Epithelial cell of proximal tubule (primary cell): ENCODE data around the gene CLEC5A. TPM values are rescaled to one million over a fixed set of nuclear protein-coding genes. Genes with fewer than 3 reads are reported as not detected.
"Not testable (repeated sequence)": the region's sequence is repeated elsewhere in the genome, so short reads cannot be mapped to it uniquely, and the experiment has no call there.

Source experiments
- DNase-seq: peaks from one replicate; pipeline ENCODE4 v3.0.0-alpha.2; 2011; ENCODE audit warnings: low read depth
- H3K4me3 ChIP-seq: 2 replicates; pipeline ENCODE4 v1.5.1; 2011; ENCODE audit warnings: low read depth, mild to moderate bottlenecking, low read length
- total RNA-seq: library from RNA; depleted of rRNA; stranded (reverse); fragments of >200 nt; gene quantifications from 2 replicates; pipeline ENCODE4 v1.2.3, GENCODE V29; 2015
- TF ChIP-seq, protein P1 (sequence below): conservative IDR thresholded peaks from 2 replicates; pipeline ENCODE4 v1.5.1; 2012; ENCODE audit warnings: low read depth, mild to moderate bottlenecking, low read length

The CLEC5A gene
- total RNA-seq, 1 donor from 2014 or later = not detected

- no peak for DNase-seq
- TF ChIP-seq, protein P1, sequence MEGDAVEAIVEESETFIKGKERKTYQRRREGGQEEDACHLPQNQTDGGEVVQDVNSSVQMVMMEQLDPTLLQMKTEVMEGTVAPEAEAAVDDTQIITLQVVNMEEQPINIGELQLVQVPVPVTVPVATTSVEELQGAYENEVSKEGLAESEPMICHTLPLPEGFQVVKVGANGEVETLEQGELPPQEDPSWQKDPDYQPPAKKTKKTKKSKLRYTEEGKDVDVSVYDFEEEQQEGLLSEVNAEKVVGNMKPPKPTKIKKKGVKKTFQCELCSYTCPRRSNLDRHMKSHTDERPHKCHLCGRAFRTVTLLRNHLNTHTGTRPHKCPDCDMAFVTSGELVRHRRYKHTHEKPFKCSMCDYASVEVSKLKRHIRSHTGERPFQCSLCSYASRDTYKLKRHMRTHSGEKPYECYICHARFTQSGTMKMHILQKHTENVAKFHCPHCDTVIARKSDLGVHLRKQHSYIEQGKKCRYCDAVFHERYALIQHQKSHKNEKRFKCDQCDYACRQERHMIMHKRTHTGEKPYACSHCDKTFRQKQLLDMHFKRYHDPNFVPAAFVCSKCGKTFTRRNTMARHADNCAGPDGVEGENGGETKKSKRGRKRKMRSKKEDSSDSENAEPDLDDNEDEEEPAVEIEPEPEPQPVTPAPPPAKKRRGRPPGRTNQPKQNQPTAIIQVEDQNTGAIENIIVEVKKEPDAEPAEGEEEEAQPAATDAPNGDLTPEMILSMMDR = no peak
- H3K4me3 ChIP-seq = no peak overlapping the region
These were observed 40.1 kb upstream of the CLEC5A start for GRCh38 chr7:141986923-141987322.

DNA sequence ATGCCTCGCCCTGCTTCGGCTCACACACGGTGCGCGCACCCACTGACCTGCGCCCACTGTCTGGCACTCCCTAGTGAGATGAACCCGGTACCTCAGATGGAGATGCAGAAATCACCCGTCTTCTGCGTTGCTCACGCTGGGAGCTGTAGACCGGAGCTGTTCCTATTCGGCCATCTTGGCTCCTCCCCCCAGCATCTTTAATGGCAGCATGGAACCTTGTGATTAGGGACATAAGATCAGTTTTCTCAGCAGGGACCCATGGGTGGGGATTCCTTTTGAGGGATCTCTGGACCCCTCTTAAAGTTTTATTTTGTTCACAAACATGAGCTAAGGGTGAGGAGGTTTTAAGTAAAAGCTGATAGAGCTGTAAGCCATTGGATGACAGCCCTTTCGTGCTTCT is 39.2 kb upstream of the CLEC5A start:
- not testable (repeated sequence) for H3K4me3 ChIP-seq, DNase-seq

- TF ChIP-seq, protein P1 = no peak
- DNase-seq = no peak
- H3K4me3 ChIP-seq = no peak overlapping the region
These were observed 32.8 kb upstream of the CLEC5A start for GRCh38 chr7:141979568-141979967.

DNA sequence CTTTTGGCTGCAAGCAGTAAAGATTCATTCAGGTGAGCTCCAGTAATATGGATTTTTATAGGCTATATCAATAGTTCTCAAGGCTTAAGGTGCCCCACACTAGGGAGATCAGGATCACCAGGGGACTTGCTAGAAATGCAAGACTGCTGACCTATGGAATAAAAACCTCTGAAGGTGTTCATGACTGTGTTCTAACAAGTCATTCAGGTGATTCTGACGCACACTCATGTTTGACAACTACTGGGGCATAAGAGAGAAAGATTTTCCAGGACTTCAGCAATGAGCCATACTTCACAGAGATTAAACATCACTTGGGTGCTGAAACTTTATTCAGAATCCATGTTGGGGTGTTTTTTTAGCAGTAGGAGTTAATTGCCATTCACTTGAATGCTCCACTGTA is 31.6 kb upstream of the CLEC5A start:
- DNase-seq = no peak
- TF ChIP-seq, protein P1 = no peak
- no peak overlapping the region for H3K4me3 ChIP-seq

DNA sequence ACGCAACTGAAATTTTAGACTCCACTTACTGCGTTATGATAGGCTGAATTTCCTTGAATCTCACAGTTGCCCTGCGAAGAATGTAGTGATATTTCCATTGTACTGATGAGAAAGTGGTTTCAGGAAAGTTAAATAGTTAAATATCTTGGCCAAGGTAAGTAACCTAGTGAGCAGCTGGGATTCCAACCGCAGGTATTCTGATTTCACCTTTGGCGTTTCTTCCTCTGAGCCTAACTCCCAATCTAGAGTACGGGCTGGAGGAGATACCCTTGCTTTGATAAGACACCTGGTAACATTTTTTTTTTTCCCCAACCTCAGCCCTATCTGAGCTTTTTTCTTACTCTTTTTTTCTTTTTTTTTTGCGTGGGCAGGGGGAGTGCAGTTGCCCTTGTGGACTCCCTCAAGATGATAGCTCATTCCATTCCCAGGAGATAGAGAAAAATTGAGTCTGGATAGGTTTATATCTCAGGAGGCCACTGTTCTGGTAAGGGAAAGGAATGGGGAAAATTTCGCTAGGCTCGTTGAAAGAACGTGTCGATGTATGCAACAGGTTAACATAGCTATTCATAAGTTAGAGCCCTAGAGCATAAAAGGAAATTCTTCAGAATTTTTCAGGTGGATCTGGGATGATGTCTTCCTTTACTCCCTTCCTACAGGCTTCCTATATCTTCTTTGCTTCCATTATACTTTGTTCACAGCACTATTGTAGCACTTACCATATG is 29.9 kb upstream of the CLEC5A start:
- TF ChIP-seq, protein P1 = no peak
- DNase-seq = no peak
- no peak overlapping the region for H3K4me3 ChIP-seq

DNA sequence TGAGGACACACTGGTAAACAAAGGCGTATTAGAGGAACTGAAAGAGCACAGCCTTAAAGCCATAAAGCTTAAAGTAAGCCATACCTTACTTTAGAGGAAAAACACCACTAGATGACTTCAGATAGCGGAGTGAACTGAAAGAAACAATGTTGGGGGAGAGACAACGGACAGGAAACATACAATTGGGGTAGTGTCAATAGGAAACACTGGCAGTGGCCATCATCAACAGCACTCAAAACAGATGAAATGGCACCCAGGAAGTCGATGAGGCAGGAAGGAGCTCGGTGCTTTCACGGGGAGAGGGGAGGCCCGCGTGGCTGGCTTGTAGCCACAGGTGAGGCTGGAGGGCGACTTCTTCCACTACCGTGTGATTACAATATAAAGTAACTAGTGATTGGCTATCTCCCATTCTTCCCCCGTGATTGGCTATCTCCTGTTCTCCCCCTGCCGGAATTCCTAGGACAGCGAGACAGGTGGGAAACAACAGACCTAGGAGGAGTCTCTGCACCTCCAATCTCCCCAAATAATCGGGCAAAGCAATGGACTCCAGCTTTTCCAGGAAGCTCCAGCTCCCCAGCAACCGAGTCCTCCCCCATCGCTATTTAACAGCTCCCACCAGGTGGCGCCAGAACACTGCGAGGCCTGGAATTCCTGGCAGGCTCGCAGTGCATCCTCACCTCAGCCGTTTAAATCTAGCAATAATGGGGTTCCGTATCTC is 29.2 kb upstream of the CLEC5A start:
- TF ChIP-seq, protein P1 = peak; percentile 99
- DNase-seq = no peak
- H3K4me3 ChIP-seq = peak overlapping the region; percentile 52

DNA sequence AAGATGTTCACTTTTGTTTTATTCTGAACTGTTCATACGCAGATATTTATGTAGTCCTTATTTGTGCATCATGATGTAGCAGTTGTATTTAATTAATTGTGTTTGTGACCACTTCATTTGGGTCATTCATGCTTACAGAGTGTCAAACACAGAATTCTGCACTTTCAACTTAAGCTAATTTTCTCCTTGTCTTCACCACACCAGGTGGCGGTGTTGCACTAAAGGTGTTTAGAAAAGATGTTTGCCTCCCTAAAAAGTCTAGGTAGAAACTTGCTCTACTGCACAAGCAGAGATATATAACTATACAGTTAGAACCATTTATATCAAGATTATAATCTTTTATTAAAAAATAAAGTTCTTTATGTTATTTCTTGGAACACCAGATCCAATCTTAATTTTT is 28.1 kb upstream of the CLEC5A start:
- no peak for DNase-seq
- no peak overlapping the region for H3K4me3 ChIP-seq
- TF ChIP-seq, protein P1 = peak; percentile 74
